BJ (cell line): Measurements from ENCODE around the gene GID4. TPM values are rescaled to one million over a fixed set of nuclear protein-coding genes. Genes with fewer than 3 reads are reported as not detected.

Experiments used
- CTCF ChIA-PET: fragments of 350-600 bp; formaldehyde crosslinking; extraction: SDS; loops from one replicate; lab custom pipeline; 2021; ENCODE audit warnings: antibody characterized with exemption, inconsistent platforms; lab: Yijun Ruan, JAX
- POLR2A ChIA-PET: fragments of 300-600 bp; sonication (Branson Sonifier 250); formaldehyde crosslinking; extraction: SDS; loops from one replicate; lab custom pipeline; 2021; ENCODE audit warnings: antibody characterized with exemption; lab: Charles Lee
- DNase-seq: peaks from one replicate; pipeline ENCODE4 v3.0.0-alpha.2; 2011; ENCODE audit warnings: low read depth
- H3K27me3 ChIP-seq: 2 replicates; pipeline ENCODE4 v1.6.0; 2011; ENCODE audit warnings: low read length; ENCODE audit not compliant: control insufficient read depth, insufficient read depth
- H3K36me3 ChIP-seq: 2 replicates; pipeline ENCODE4 v1.5.1; 2011; ENCODE audit warnings: low read length; ENCODE audit not compliant: control insufficient read depth, insufficient read depth
- H3K4me3 ChIP-seq: 2 replicates; pipeline ENCODE4 v1.5.1; 2011; ENCODE audit warnings: low read depth, mild to moderate bottlenecking, control low read depth, low read length
- CTCF ChIP-seq: IDR thresholded peaks from 2 replicates; pipeline ENCODE4 v1.5.1; 2011; ENCODE audit warnings: low read depth, mild to moderate bottlenecking, control low read depth, inconsistent platforms, low read length, moderate library complexity; ENCODE audit not compliant: insufficient read depth
- polyA plus RNA-seq: library from polyadenylated mRNA; depleted of rRNA; stranded (reverse); fragments of >200 nt; gene quantifications from 2 replicates; pipeline ENCODE4 v1.2.3, GENCODE V29; 2011

Gene GID4
- polyA plus RNA-seq, 1 experiment = 6.9 TPM

- TF ChIP-seq CTCF = no peak
- ChIA-PET POLR2A (no interaction called here), CTCF (interaction anchor here (1.3 kb wide), 1 partner anchor 11 kb away, joined by 3 read pairs; no protein-coding TSS in a partner anchor)
- Histone ChIP-seq H3K4me3 (no peak overlapping the region), H3K27me3 (no peaks in the 10 kb centered on the region), H3K36me3 (peaks cover 9% of the 10 kb centered on the region)
- no peak for DNase-seq
Measured at GRCh38 chr17:18066866-18067265, 27.7 kb downstream of the GID4 start.

GRCh38 chr17:18069101-18069500 lies 29.9 kb downstream of the GID4 start:
- Histone ChIP-seq H3K36me3 (peaks cover 9% of the 10 kb centered on the region), H3K4me3 (no peak overlapping the region), H3K27me3 (no peaks in the 10 kb centered on the region; the same call in 1 of the 2 replicates)
- ChIA-PET CTCF (no interaction called here), POLR2A (no interaction called here)
- DNase-seq = no peak
- no peak for TF ChIP-seq CTCF

GRCh38 chr17:18070861-18071340 lies 31.7 kb downstream of the GID4 start:
- ChIA-PET CTCF (interaction anchor here (1.2 kb wide), 1 partner anchor 11 kb away, joined by 3 read pairs; no protein-coding TSS in a partner anchor), POLR2A (no interaction called here)
- TF ChIP-seq CTCF = no peak
- no peak overlapping the region for H3K4me3 ChIP-seq
- H3K36me3 ChIP-seq = peaks cover 4% of the 10 kb centered on the region
- DNase-seq = no peak
- peaks cover 1% of the 10 kb centered on the region for H3K27me3 ChIP-seq

GRCh38 chr17:18071751-18072150 lies 32.5 kb downstream of the GID4 start:
- POLR2A ChIA-PET = no interaction called here
- no peak for TF ChIP-seq CTCF
- CTCF ChIA-PET = no interaction called here

GRCh38 chr17:18074566-18075272 lies 35.5 kb downstream of the GID4 start:
- Histone ChIP-seq H3K4me3 (no peak overlapping the region), H3K27me3 (peaks cover 5% of the 10 kb centered on the region), H3K36me3 (no peaks in the 10 kb centered on the region)
- ChIA-PET CTCF (no interaction called here), POLR2A (no interaction called here)
- DNase-seq = no peak
- no peak for TF ChIP-seq CTCF

More at GRCh38 chr17:18071751-18072150, 32.5 kb downstream of the GID4 start:
- no peak overlapping the region for H3K4me3 ChIP-seq
- H3K36me3 ChIP-seq = peaks cover under 1% of the 10 kb centered on the region; the same call in 1 of the 2 replicates
- no peak for DNase-seq
- peaks cover 3% of the 10 kb centered on the region for H3K27me3 ChIP-seq
